ENCODE measurements around the gene HYAL3. TPM values are rescaled to one million over a fixed set of nuclear protein-coding genes. Genes with fewer than 3 reads are reported as not detected.

Gene HYAL3
- total RNA-seq, 2 donors from 2014 or later, result 2.6 to 3.3 TPM

- H3K27me3 Mint-ChIP-seq (ENCODE audit: insufficient read depth), result no peaks in the 10 kb centered on the region
- no peak overlapping the region for H3K9ac ChIP-seq (ENCODE audit: extremely low read depth, low read length, poor library complexity, severe bottlenecking)
These were observed 48.0 kb downstream of the HYAL3 start for GRCh38 chr3:50251220-50251619.

DNA sequence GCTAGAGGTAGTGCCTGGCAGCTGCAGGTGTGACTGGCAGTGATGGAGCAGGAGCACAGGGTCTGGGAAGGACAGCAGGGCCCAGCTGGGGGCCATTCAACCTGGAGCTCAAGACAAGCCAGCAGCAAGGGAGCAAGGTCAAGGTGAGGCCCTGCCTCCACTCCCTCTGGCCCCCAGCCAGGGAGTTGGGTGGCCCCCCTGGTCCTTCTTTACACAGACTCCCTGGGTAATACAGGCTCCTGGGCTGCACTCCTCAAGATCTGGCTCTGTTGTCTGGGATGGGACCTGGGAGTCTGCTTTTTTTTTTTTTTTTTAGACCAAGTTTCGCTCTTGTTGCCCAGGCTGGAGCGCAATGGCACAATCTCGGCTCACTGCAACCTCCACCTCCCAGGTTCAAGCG lies 48.7 kb downstream of the HYAL3 start:
- Mint-ChIP-seq H3K4me1 (peaks cover 18% of the 10 kb centered on the region), H3K27me3 (ENCODE audit: insufficient read depth) (no peaks in the 10 kb centered on the region), H3K27ac (no peak overlapping the region), H3K36me3 (ENCODE audit: low read depth) (peaks cover 22% of the 10 kb centered on the region), H3K4me3 (no peak overlapping the region), H3K9me3 (no peaks in the 10 kb centered on the region)
- no peaks in the 10 kb centered on the region for H3K27me3 ChIP-seq (ENCODE audit: control insufficient read depth, insufficient read depth, low read length, poor library complexity, severe bottlenecking)
- no peaks in the 10 kb centered on the region for H3K9me3 ChIP-seq (ENCODE audit: control insufficient read depth, low read length)
- TF ChIP-seq CTCF (conservative IDR thresholded peaks at IDR 0.05), result no peak
- DNase-seq, result no peak
- H3K27ac ChIP-seq (ENCODE audit: low read depth, low read length), result no peak overlapping the region
- WGBS, 2 experiments (ENCODE audit: insufficient coverage in 1 of 2, insufficient read length in 1 of 2), result 80 to 94% methylated on average over 2 to 4 of the region's 4 CpGs
- H3K4me3 ChIP-seq (ENCODE audit: low read length), result no peak overlapping the region
- peaks cover 45% of the 10 kb centered on the region for H3K36me3 ChIP-seq (ENCODE audit: control insufficient read depth, insufficient read depth, low read length)
- no peak overlapping the region for H3K9ac ChIP-seq (ENCODE audit: extremely low read depth, low read length, poor library complexity, severe bottlenecking)
- H3K4me1 ChIP-seq (ENCODE audit: control insufficient read depth, insufficient read depth, low read length), result peaks cover 4% of the 10 kb centered on the region

More at GRCh38 chr3:50251220-50251619, 48.0 kb downstream of the HYAL3 start:
- no peak for DNase-seq
- H3K4me1 ChIP-seq (ENCODE audit: control insufficient read depth, insufficient read depth, low read length), result peaks cover 4% of the 10 kb centered on the region
- peaks cover 48% of the 10 kb centered on the region for H3K36me3 ChIP-seq (ENCODE audit: control insufficient read depth, insufficient read depth, low read length)
- peak overlapping the region; percentile 81 for H3K27ac Mint-ChIP-seq
- peaks cover 14% of the 10 kb centered on the region for H3K4me1 Mint-ChIP-seq
- H3K9me3 Mint-ChIP-seq, result no peaks in the 10 kb centered on the region
- no peaks in the 10 kb centered on the region for H3K27me3 ChIP-seq (ENCODE audit: control insufficient read depth, insufficient read depth, low read length, poor library complexity, severe bottlenecking)
- H3K9me3 ChIP-seq (ENCODE audit: control insufficient read depth, low read length), result no peaks in the 10 kb centered on the region
- no peak overlapping the region for H3K4me3 Mint-ChIP-seq
- WGBS, 2 experiments (ENCODE audit: insufficient coverage in 1 of 2, insufficient read length in 1 of 2), result 97 to 98% methylated on average over 7 to 8 of the region's 8 CpGs
- no peak overlapping the region for H3K27ac ChIP-seq (ENCODE audit: low read depth, low read length)
- TF ChIP-seq CTCF (conservative IDR thresholded peaks at IDR 0.05), result no peak
- H3K4me3 ChIP-seq (ENCODE audit: low read length), result no peak overlapping the region
- peaks cover 25% of the 10 kb centered on the region for H3K36me3 Mint-ChIP-seq (ENCODE audit: low read depth)

DNA sequence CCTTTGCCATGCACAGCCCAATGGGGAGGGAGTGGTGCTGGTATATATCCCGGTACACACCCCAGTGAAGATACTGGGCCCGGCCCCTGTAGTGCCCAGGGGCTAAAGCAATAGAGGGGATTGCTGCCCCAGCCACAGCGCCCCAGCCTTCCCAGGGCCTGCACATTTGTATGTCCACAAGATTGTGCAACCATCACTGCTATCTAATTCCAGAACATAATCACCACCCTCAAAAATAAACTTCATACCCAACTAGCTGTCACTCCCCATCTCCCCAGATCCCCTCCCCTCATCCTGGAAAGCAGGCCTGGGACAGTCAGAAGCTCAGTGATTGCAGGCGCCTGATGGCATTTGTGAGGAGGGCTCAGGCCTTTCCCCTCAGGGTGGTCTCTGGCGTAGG lies 49.7 kb downstream of the HYAL3 start:
- Mint-ChIP-seq H3K4me1 (peaks cover 22% of the 10 kb centered on the region), H3K27ac (no peak overlapping the region), H3K27me3 (ENCODE audit: insufficient read depth) (no peaks in the 10 kb centered on the region), H3K9me3 (no peaks in the 10 kb centered on the region), H3K4me3 (no peak overlapping the region), H3K36me3 (ENCODE audit: low read depth) (peaks cover 24% of the 10 kb centered on the region)
- peaks cover 35% of the 10 kb centered on the region for H3K36me3 ChIP-seq (ENCODE audit: control insufficient read depth, insufficient read depth, low read length)
- 96 to 100% methylated on average over 3 to 5 of the region's 5 CpGs for WGBS, 2 experiments (ENCODE audit: insufficient coverage in 1 of 2, insufficient read length in 1 of 2)
- no peak for DNase-seq
- no peak overlapping the region for H3K4me3 ChIP-seq (ENCODE audit: low read length)
- no peaks in the 10 kb centered on the region for H3K27me3 ChIP-seq (ENCODE audit: control insufficient read depth, insufficient read depth, low read length, poor library complexity, severe bottlenecking)
- peaks cover 4% of the 10 kb centered on the region for H3K4me1 ChIP-seq (ENCODE audit: control insufficient read depth, insufficient read depth, low read length)
- no peak for TF ChIP-seq CTCF (conservative IDR thresholded peaks at IDR 0.05)
- no peaks in the 10 kb centered on the region for H3K9me3 ChIP-seq (ENCODE audit: control insufficient read depth, low read length)
- no peak overlapping the region for H3K27ac ChIP-seq (ENCODE audit: low read depth, low read length)
- no peak overlapping the region for H3K9ac ChIP-seq (ENCODE audit: extremely low read depth, low read length, poor library complexity, severe bottlenecking)

All from endodermal cell (in vitro differentiated cells).